T-helper 1 cell (primary cell): Measurements from ENCODE around the gene DOP1B.
A peak's percentile ranks its signal among the peaks of the same experiment; 100 is the strongest.
"Not testable (repeated sequence)": the region's sequence is repeated elsewhere in the genome, so short reads cannot be mapped to it uniquely, and the experiment has no call there.

Experiments used
- DNase-seq, 5 donors: peaks; one replicate each; pipeline ENCODE4 v3.0.0-alpha.2; 2012 to 2020
- total RNA-seq, 4 donors: gene quantifications; one replicate each; lab custom pipeline; 2026; lab: John Stamatoyannopoulos, UW

DOP1B gene
- total RNA-seq: 52.5 to 65.3 (median 58.1) reads per million in 4 donors

- peak in 3 of 5 donors; percentile 10 to 23 (median 21) for DNase-seq
These were observed at the start of gene DOP1B for GRCh38 chr21:36156815-36157670. Gene DOP1B, plus strand, starts transcription at chr21:36156824. Its CDS starts 7,910 bp downstream, at chr21:36164734.

- no peak for DNase-seq
These were observed 46.8 kb upstream of the DOP1B start for GRCh38 chr21:36109868-36110267.

- DNase-seq: no peak
These were observed 45.4 kb upstream of the DOP1B start for GRCh38 chr21:36111238-36111637.

- peak; percentile 42 to 82 (median 53) for DNase-seq
These were observed 42.8 kb upstream of the DOP1B start for GRCh38 chr21:36113647-36114428.

GRCh38 chr21:36115138-36115730 lies 41.4 kb upstream of the DOP1B start:
- no peak for DNase-seq

- no peak for DNase-seq
These were observed 39.3 kb upstream of the DOP1B start for GRCh38 chr21:36117286-36117741.

GRCh38 chr21:36120304-36120888 lies 36.2 kb upstream of the DOP1B start:
- no peak for DNase-seq

GRCh38 chr21:36122977-36123376 lies 33.6 kb upstream of the DOP1B start:
- no peak for DNase-seq

- no peak for DNase-seq
These were observed 32.2 kb upstream of the DOP1B start for GRCh38 chr21:36124395-36124794.

GRCh38 chr21:36125512-36126207 lies 31.0 kb upstream of the DOP1B start:
- DNase-seq: peak; percentile 16 to 56 (median 31)

- DNase-seq: no peak
These were observed 30.4 kb upstream of the DOP1B start for GRCh38 chr21:36126208-36126565.

- no peak for DNase-seq
These were observed 30.0 kb upstream of the DOP1B start for GRCh38 chr21:36126621-36127110.

- DNase-seq: no peak
These were observed 29.2 kb upstream of the DOP1B start for GRCh38 chr21:36127250-36127904.

- no peak for DNase-seq
These were observed 28.6 kb upstream of the DOP1B start for GRCh38 chr21:36127977-36128376.

GRCh38 chr21:36129219-36129618 lies 27.4 kb upstream of the DOP1B start:
- DNase-seq: no peak

- DNase-seq: not testable (repeated sequence)
These were observed 26.2 kb upstream of the DOP1B start for GRCh38 chr21:36130414-36130762.

GRCh38 chr21:36130839-36131238 lies 25.8 kb upstream of the DOP1B start:
- DNase-seq: not testable (repeated sequence)

- no peak for DNase-seq
These were observed 23.9 kb upstream of the DOP1B start for GRCh38 chr21:36132696-36133095.

- DNase-seq: peak; percentile 14 to 68 (median 29)
These were observed 21.7 kb upstream of the DOP1B start, which contains the start of gene CBR3 for GRCh38 chr21:36134803-36135390. Gene CBR3, plus strand, starts transcription at chr21:36135079. Its CDS starts 114 bp downstream, at chr21:36135193.

- DNase-seq: peak in 4 of 5 donors; percentile 17 to 81 (median 32)
These were observed 21.1 kb upstream of the DOP1B start for GRCh38 chr21:36135391-36136102.
